DND-41 (cell line): Measurements from ENCODE around the gene CIBAR2.

Experiments
- ATAC-seq: fragments of 200-7000 bp; cut with Tn5 transposase; 3 replicates; pipeline ENCODE4 v1.9.1; 2021; ENCODE audit warnings: low read depth; ENCODE audit not compliant: insufficient read depth
- DNase-seq: peaks from one replicate; pipeline ENCODE4 v3.0.0-alpha.2; 2020
- H2AFZ ChIP-seq: 2 replicates; pipeline ENCODE4 v1.6.0; 2012; ENCODE audit warnings: low read depth, low read length
- H3K27ac ChIP-seq: 2 replicates; pipeline ENCODE4 v1.5.1; 2012; ENCODE audit warnings: low read length, inconsistent platforms
- H3K27me3 ChIP-seq: fragments of 200-600 bp; sonication (generic); 2 replicates; pipeline ENCODE4 v1.6.0; 2012; ENCODE audit warnings: low read length, mild to moderate bottlenecking, inconsistent platforms; ENCODE audit not compliant: insufficient read depth, poor library complexity
- H3K36me3 ChIP-seq: 2 replicates; pipeline ENCODE4 v1.5.1; 2012; ENCODE audit warnings: low read length, inconsistent platforms; ENCODE audit not compliant: insufficient read depth
- H3K4me1 ChIP-seq: 2 replicates; pipeline ENCODE4 v1.5.1; 2012; ENCODE audit warnings: mild to moderate bottlenecking, low read length; ENCODE audit not compliant: insufficient read depth
- H3K4me2 ChIP-seq: 2 replicates; pipeline ENCODE4 v1.6.0; 2012; ENCODE audit warnings: mild to moderate bottlenecking, moderate library complexity, low read length, inconsistent platforms; ENCODE audit not compliant: insufficient read depth
- H3K4me3 ChIP-seq, 2 experiments: fragments of 200-600 bp in 1 of 2; shearing (Covaris generic) in 1 of 2; 2 replicates each; pipeline ENCODE4 v1.5.1; 2012 to 2016; ENCODE audit warnings: inconsistent platforms in 2 of 2, low read length in 2 of 2, mild to moderate bottlenecking in 2 of 2, low read depth in 1 of 2, moderate library complexity in 1 of 2
- H3K79me2 ChIP-seq: 2 replicates; pipeline ENCODE4 v1.6.0; 2012; ENCODE audit warnings: low read length, inconsistent platforms; ENCODE audit not compliant: insufficient read depth
- H3K9ac ChIP-seq: 2 replicates; pipeline ENCODE4 v1.6.0; 2012; ENCODE audit warnings: low read depth, mild to moderate bottlenecking, inconsistent platforms, low read length, moderate library complexity
- H3K9me3 ChIP-seq: 2 replicates; pipeline ENCODE4 v1.5.1; 2012; ENCODE audit warnings: low read length, moderate library complexity, mild to moderate bottlenecking, inconsistent platforms; ENCODE audit not compliant: insufficient read depth, severe bottlenecking
- H4K20me1 ChIP-seq: 2 replicates; pipeline ENCODE4 v1.6.0; 2012; ENCODE audit warnings: low read length; ENCODE audit not compliant: insufficient read depth
- EZH2 ChIP-seq: IDR thresholded peaks from 3 replicates; pipeline ENCODE4 v1.6.1; 2012; ENCODE audit warnings: borderline replicate concordance, low read depth, mild to moderate bottlenecking, moderate library complexity, low read length, inconsistent platforms; ENCODE audit not compliant: severe bottlenecking
- TF ChIP-seq, protein P1 (sequence below): IDR thresholded peaks from 2 replicates; pipeline ENCODE4 v1.5.1; 2012; ENCODE audit warnings: borderline replicate concordance, low read length, moderate library complexity, mild to moderate bottlenecking; ENCODE audit not compliant: poor library complexity, severe bottlenecking; ENCODE audit errors: extremely low read depth

The CIBAR2 gene

DNA sequence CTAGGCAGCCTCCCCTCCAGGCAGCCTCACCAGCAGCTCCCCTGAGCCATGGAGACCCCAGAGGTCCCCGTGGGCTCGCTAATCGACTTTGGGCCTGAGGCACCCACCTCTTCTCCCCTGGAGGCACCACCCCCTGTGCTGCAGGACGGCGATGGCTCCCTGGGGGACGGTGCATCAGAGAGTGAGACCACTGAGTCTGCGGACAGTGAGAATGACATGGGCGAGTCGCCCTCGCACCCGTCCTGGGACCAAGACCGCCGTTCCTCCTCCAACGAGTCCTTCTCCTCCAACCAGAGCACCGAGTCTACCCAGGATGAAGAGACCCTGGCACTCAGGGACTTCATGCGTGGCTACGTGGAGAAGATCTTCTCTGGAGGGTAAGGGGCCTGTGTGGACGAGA is 45.2 kb downstream of the CIBAR2 start:
- no peaks in the 10 kb centered on the region for H3K27me3 ChIP-seq
- ATAC-seq = no peak
- H4K20me1 ChIP-seq = no peaks in the 10 kb centered on the region
- H3K4me3 ChIP-seq = no peak overlapping the region
- no peak overlapping the region for H3K27ac ChIP-seq
- no peaks in the 10 kb centered on the region for H3K36me3 ChIP-seq
- no peak overlapping the region for H3K4me2 ChIP-seq
- DNase-seq = no peak
- no peaks in the 10 kb centered on the region for H3K9me3 ChIP-seq
- no peak overlapping the region for H2AFZ ChIP-seq
- TF ChIP-seq, protein P1, sequence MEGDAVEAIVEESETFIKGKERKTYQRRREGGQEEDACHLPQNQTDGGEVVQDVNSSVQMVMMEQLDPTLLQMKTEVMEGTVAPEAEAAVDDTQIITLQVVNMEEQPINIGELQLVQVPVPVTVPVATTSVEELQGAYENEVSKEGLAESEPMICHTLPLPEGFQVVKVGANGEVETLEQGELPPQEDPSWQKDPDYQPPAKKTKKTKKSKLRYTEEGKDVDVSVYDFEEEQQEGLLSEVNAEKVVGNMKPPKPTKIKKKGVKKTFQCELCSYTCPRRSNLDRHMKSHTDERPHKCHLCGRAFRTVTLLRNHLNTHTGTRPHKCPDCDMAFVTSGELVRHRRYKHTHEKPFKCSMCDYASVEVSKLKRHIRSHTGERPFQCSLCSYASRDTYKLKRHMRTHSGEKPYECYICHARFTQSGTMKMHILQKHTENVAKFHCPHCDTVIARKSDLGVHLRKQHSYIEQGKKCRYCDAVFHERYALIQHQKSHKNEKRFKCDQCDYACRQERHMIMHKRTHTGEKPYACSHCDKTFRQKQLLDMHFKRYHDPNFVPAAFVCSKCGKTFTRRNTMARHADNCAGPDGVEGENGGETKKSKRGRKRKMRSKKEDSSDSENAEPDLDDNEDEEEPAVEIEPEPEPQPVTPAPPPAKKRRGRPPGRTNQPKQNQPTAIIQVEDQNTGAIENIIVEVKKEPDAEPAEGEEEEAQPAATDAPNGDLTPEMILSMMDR = no peak
- no peak for TF ChIP-seq EZH2
- no peak overlapping the region for H3K9ac ChIP-seq
- H3K4me1 ChIP-seq = no peaks in the 10 kb centered on the region
- H3K79me2 ChIP-seq = no peaks in the 10 kb centered on the region

DNA sequence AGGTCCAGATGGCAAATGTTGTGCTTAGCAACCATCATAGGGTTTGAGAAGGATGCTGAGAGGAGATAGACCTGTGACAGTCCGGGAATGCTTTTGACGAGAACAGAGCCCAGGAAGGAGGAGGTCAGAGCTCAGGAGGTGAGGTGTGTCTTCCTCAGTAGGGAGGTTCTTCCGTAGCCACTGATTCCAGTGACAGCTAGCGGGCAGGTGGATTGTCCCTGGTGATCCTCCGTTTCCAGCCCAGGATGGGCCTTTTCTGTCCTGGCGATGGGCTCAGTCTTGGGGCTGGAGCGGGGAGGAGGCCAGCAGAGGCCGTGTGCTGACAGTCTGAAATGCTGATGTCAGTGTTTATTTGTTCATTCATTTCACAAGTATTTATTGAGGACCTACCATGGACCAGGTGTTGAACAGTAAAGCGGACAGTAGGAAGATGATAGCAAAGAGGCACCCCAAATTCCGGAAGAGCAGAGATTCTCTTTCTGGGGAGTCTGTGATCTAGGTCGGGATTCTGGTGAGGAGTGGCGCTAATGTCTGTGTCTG is 45.9 kb downstream of the CIBAR2 start:
- Histone ChIP-seq H3K9me3 (no peaks in the 10 kb centered on the region), H2AFZ (no peak overlapping the region), H4K20me1 (no peaks in the 10 kb centered on the region), H3K27me3 (no peaks in the 10 kb centered on the region), H3K4me3 (no peak overlapping the region), H3K9ac (no peak overlapping the region), H3K4me1 (no peaks in the 10 kb centered on the region), H3K4me2 (no peak overlapping the region), H3K79me2 (no peaks in the 10 kb centered on the region), H3K36me3 (no peaks in the 10 kb centered on the region), H3K27ac (no peak overlapping the region)
- TF ChIP-seq, protein P1 = no peak
- TF ChIP-seq EZH2 = no peak
- DNase-seq = no peak
- no peak for ATAC-seq

DNA sequence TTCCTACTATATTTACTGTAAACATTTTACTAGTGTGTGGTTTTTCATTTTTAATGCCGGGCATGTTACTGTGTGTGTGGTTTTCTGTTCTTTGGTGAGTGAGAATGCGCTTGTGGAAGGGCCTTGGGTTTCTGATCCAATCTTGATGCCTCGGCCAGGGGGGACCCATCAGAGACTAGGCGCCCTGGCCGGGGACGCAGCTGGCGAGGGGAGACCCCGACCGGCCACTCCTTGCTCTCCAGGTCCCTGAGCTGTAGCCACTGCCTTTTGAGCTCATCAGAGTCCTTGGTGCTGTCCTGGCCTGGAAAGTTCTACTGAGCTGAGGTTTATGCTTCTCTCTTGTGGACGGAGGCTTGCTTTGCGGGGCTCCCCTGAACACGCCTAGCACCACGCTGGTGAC is 47.2 kb downstream of the CIBAR2 start:
- H3K9ac ChIP-seq = no peak overlapping the region
- H3K27me3 ChIP-seq = no peaks in the 10 kb centered on the region
- no peak for TF ChIP-seq EZH2
- TF ChIP-seq, protein P1 = no peak
- H3K9me3 ChIP-seq = no peaks in the 10 kb centered on the region
- H3K4me3 ChIP-seq = no peak overlapping the region
- DNase-seq (no peak), ATAC-seq (no peak)
- no peak overlapping the region for H2AFZ ChIP-seq
- no peaks in the 10 kb centered on the region for H3K79me2 ChIP-seq
- no peaks in the 10 kb centered on the region for H4K20me1 ChIP-seq
- no peaks in the 10 kb centered on the region for H3K4me1 ChIP-seq
- H3K36me3 ChIP-seq = no peaks in the 10 kb centered on the region
- H3K4me2 ChIP-seq = no peak overlapping the region
- no peak overlapping the region for H3K27ac ChIP-seq

DNA sequence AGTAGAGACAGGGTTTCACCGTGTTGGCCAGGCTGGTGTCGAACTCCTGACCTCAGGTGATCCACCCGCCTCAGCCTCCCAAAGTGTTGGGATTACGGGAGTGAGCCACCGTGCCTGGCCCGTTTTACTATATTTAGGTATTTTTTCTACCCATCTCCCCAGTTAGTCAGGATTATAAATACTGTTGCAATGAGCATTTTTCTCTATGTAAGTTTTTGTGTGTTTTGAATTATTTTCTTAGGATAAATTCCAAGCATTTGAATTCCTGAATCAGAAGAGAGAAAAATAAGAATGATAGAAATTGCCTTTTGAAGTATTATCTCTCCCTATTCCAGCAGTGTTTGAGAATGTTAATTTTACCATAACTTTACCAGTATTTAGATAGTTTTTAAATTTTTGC is 48.1 kb downstream of the CIBAR2 start:
- no peak for TF ChIP-seq EZH2
- TF ChIP-seq, protein P1 = no peak
- Histone ChIP-seq H3K27me3 (no peaks in the 10 kb centered on the region), H3K9me3 (no peaks in the 10 kb centered on the region), H3K4me2 (no peak overlapping the region), H3K4me3 (no peak overlapping the region), H3K27ac (no peak overlapping the region), H3K36me3 (no peaks in the 10 kb centered on the region), H3K4me1 (no peaks in the 10 kb centered on the region), H3K9ac (no peak overlapping the region), H3K79me2 (no peaks in the 10 kb centered on the region), H4K20me1 (no peaks in the 10 kb centered on the region), H2AFZ (no peak overlapping the region)
- ATAC-seq (no peak), DNase-seq (no peak)
